SK-N-SH treated with all-trans-retinoic acid at 6 μM for 48 hours (cell line): ENCODE results near the gene CPNE4.

ENCODE experiments used
- ATAC-seq: fragments of 200-7000 bp; cut with Tn5 transposase; 3 replicates; pipeline ENCODE4 v1.9.1; 2020; ENCODE audit warnings: mild to moderate bottlenecking, moderate library complexity
- ARNTL ChIP-seq: fragments of 450-650 bp; formaldehyde crosslinking; IDR thresholded peaks from 2 replicates; pipeline ENCODE4 v1.5.0; 2020; ENCODE audit warnings: low read depth, mild to moderate bottlenecking, moderate library complexity, borderline replicate concordance
- BACH2 ChIP-seq: fragments of 250-450 bp; sonication (Bioruptor Pico); IDR thresholded peaks from 2 replicates; pipeline ENCODE4 v1.9.0; 2021; ENCODE audit warnings: mild to moderate bottlenecking, borderline replicate concordance
- CSDC2 ChIP-seq: fragments of 250-450 bp; sonication (Bioruptor Pico); IDR thresholded peaks from 2 replicates; pipeline ENCODE4 v1.5.0; 2020; ENCODE audit warnings: mild to moderate bottlenecking, moderate library complexity
- GLIS3 ChIP-seq: fragments of 250-450 bp; sonication (Bioruptor Pico); IDR thresholded peaks from 2 replicates; pipeline ENCODE4 v1.5.0; 2020; ENCODE audit warnings: mild to moderate bottlenecking, moderate library complexity
- ISL1 ChIP-seq: fragments of 250-450 bp; sonication (Bioruptor Pico); IDR thresholded peaks from 2 replicates; pipeline ENCODE4 v2.1.2; 2022; ENCODE audit warnings: mild to moderate bottlenecking, moderate library complexity
- OSR1 ChIP-seq: fragments of 250-450 bp; sonication (Bioruptor Pico); IDR thresholded peaks from 2 replicates; pipeline ENCODE4 v1.8.0; 2022; ENCODE audit warnings: moderate library complexity, mild to moderate bottlenecking, inconsistent platforms
- PPARA ChIP-seq: fragments of 250-450 bp; sonication (Bioruptor Pico); IDR thresholded peaks from 2 replicates; pipeline ENCODE4 v1.5.0; 2020; ENCODE audit warnings: mild to moderate bottlenecking, borderline replicate concordance
- RARB ChIP-seq: fragments of 250-450 bp; sonication (Bioruptor Pico); IDR thresholded peaks from 2 replicates; pipeline ENCODE4 v1.8.0; 2021; ENCODE audit warnings: mild to moderate bottlenecking, moderate library complexity
- TCF4 ChIP-seq: fragments of 250-450 bp; sonication (Bioruptor Pico); IDR thresholded peaks from 2 replicates; pipeline ENCODE4 v1.8.0; 2021; ENCODE audit warnings: mild to moderate bottlenecking, moderate library complexity, borderline replicate concordance
- TOX ChIP-seq: fragments of 250-450 bp; sonication (Bioruptor Pico); IDR thresholded peaks from 2 replicates; pipeline ENCODE4 v1.8.0; 2021; ENCODE audit warnings: mild to moderate bottlenecking, moderate library complexity, borderline replicate concordance
- TSHZ2 ChIP-seq: fragments of 250-450 bp; sonication (Bioruptor Pico); IDR thresholded peaks from 2 replicates; pipeline ENCODE4 v1.5.0; 2020; ENCODE audit warnings: mild to moderate bottlenecking, moderate library complexity
- ZC3H10 ChIP-seq: fragments of 250-450 bp; sonication (Bioruptor Pico); IDR thresholded peaks from 2 replicates; pipeline ENCODE4 v1.5.1; 2021; ENCODE audit warnings: mild to moderate bottlenecking, moderate library complexity
- ZFP3 ChIP-seq: fragments of 250-450 bp; sonication (Bioruptor Pico); IDR thresholded peaks from 2 replicates; pipeline ENCODE4 v1.5.0; 2020; ENCODE audit warnings: mild to moderate bottlenecking, moderate library complexity
- ZFP30 ChIP-seq: fragments of 450-650 bp; formaldehyde crosslinking; IDR thresholded peaks from 2 replicates; pipeline ENCODE4 v1.5.0; 2022; ENCODE audit warnings: mild to moderate bottlenecking, moderate library complexity
- ZNF565 ChIP-seq: fragments of 450-650 bp; formaldehyde crosslinking; conservative IDR thresholded peaks from 2 replicates; pipeline ENCODE4 v1.5.0; 2020; ENCODE audit warnings: low read depth, mild to moderate bottlenecking, moderate library complexity
- ZNF8 ChIP-seq: fragments of 450-650 bp; formaldehyde crosslinking; IDR thresholded peaks from 2 replicates; pipeline ENCODE4 v1.5.0; 2020; ENCODE audit warnings: mild to moderate bottlenecking, moderate library complexity
- TF ChIP-seq, protein P1 (sequence below): fragments of 250-450 bp; sonication (Bioruptor Pico); IDR thresholded peaks from 2 replicates; pipeline ENCODE4 v1.8.0; 2021; ENCODE audit warnings: low read depth, mild to moderate bottlenecking, moderate library complexity, borderline replicate concordance
- TF ChIP-seq, protein P2 (sequence below): fragments of 250-450 bp; sonication (Bioruptor Pico); IDR thresholded peaks from 2 replicates; pipeline ENCODE4 v1.5.1; 2020; ENCODE audit warnings: low read depth, mild to moderate bottlenecking, moderate library complexity
- TF ChIP-seq, protein P3 (sequence below): fragments of 250-450 bp; sonication (Bioruptor Pico); IDR thresholded peaks from 2 replicates; pipeline ENCODE4 v1.5.1; 2021; ENCODE audit warnings: mild to moderate bottlenecking, moderate library complexity

CPNE4 gene

DNA sequence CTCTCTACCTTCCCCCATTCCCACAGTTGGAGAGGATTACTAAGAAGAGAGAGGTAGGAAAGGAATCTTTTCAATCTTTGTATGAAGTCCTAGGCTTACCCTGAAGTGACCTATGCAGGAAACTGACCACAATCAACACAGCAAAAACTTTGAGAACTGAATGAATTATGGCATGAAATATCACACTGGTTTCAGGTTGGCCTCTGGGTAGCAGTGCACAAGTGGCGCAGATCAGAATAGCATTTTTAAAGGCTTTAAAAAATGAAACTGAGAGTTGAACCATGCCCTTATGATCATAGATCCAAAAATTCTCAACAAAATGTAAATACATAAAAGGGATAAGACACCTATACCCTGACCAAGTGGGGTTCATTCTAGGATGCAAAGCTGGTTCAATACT lies 198.9 kb downstream of the CPNE4 start:
- ATAC-seq = no peak
- TF ChIP-seq ZFP3 (CRISPR knock-in tag) (no peak), BACH2 (no peak), GLIS3 (no peak), ARNTL (CRISPR knock-in tag) (no peak)
- TF ChIP-seq, protein P1, sequence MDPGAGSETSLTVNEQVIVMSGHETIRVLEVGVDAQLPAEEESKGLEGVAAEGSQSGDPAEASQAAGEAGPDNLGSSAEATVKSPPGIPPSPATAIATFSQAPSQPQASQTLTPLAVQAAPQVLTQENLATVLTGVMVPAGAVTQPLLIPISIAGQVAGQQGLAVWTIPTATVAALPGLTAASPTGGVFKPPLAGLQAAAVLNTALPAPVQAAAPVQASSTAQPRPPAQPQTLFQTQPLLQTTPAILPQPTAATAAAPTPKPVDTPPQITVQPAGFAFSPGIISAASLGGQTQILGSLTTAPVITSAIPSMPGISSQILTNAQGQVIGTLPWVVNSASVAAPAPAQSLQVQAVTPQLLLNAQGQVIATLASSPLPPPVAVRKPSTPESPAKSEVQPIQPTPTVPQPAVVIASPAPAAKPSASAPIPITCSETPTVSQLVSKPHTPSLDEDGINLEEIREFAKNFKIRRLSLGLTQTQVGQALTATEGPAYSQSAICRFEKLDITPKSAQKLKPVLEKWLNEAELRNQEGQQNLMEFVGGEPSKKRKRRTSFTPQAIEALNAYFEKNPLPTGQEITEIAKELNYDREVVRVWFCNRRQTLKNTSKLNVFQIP (CRISPR knock-in tag) = no peak
- TF ChIP-seq, all 23 proteins: peak for 0

- TF ChIP-seq ISL1 (CRISPR knock-in tag) (no peak), CSDC2 (CRISPR knock-in tag) (no peak)
- ATAC-seq = no peak
Measured at GRCh38 chr3:131831608-131832007, 203.2 kb downstream of the CPNE4 start.

GRCh38 chr3:131821191-131821762 lies 213.5 kb downstream of the CPNE4 start:
- TF ChIP-seq TSHZ2 (CRISPR knock-in tag) (no peak), ARNTL (CRISPR knock-in tag) (no peak), ZNF565 (CRISPR knock-in tag) (no peak)
- no peak for ATAC-seq

- ATAC-seq = no peak
- TF ChIP-seq TOX (CRISPR knock-in tag) (no peak), GLIS3 (no peak), TSHZ2 (CRISPR knock-in tag) (no peak), ZC3H10 (no peak)
- TF ChIP-seq, protein P1 (CRISPR knock-in tag) = no peak
Measured at GRCh38 chr3:131819381-131820055, 215.3 kb downstream of the CPNE4 start.

- TF ChIP-seq ZNF8 (CRISPR knock-in tag) (no peak), ZNF565 (CRISPR knock-in tag) (no peak), OSR1 (no peak)
- no peak for ATAC-seq
Measured at GRCh38 chr3:131812433-131812832, 222.4 kb downstream of the CPNE4 start.

- ATAC-seq = no peak
- TF ChIP-seq BACH2 (no peak), RARB (CRISPR knock-in tag) (no peak), ZC3H10 (no peak), PPARA (no peak), TCF4 (no peak), ZNF8 (CRISPR knock-in tag) (no peak), CSDC2 (CRISPR knock-in tag) (no peak), ISL1 (CRISPR knock-in tag) (no peak), OSR1 (no peak), TOX (CRISPR knock-in tag) (no peak), ARNTL (CRISPR knock-in tag) (no peak), ZFP30 (no peak)
- TF ChIP-seq, protein P2, sequence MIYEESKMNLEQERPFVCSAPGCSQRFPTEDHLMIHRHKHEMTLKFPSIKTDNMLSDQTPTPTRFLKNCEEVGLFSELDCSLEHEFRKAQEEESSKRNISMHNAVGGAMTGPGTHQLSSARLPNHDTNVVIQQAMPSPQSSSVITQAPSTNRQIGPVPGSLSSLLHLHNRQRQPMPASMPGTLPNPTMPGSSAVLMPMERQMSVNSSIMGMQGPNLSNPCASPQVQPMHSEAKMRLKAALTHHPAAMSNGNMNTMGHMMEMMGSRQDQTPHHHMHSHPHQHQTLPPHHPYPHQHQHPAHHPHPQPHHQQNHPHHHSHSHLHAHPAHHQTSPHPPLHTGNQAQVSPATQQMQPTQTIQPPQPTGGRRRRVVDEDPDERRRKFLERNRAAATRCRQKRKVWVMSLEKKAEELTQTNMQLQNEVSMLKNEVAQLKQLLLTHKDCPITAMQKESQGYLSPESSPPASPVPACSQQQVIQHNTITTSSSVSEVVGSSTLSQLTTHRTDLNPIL (CRISPR knock-in tag) = no peak
- TF ChIP-seq, protein P3, sequence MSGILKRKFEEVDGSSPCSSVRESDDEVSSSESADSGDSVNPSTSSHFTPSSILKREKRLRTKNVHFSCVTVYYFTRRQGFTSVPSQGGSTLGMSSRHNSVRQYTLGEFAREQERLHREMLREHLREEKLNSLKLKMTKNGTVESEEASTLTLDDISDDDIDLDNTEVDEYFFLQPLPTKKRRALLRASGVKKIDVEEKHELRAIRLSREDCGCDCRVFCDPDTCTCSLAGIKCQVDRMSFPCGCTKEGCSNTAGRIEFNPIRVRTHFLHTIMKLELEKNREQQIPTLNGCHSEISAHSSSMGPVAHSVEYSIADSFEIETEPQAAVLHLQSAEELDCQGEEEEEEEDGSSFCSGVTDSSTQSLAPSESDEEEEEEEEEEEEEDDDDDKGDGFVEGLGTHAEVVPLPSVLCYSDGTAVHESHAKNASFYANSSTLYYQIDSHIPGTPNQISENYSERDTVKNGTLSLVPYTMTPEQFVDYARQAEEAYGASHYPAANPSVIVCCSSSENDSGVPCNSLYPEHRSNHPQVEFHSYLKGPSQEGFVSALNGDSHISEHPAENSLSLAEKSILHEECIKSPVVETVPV (CRISPR knock-in tag) = no peak
Measured at GRCh38 chr3:131811481-131811880, 223.3 kb downstream of the CPNE4 start.
